ENCODE measurements around the gene CATSPERD.
"Not testable (repeated sequence)": the region's sequence is repeated elsewhere in the genome, so short reads cannot be mapped to it uniquely, and the experiment has no call there.

CATSPERD gene

DNA sequence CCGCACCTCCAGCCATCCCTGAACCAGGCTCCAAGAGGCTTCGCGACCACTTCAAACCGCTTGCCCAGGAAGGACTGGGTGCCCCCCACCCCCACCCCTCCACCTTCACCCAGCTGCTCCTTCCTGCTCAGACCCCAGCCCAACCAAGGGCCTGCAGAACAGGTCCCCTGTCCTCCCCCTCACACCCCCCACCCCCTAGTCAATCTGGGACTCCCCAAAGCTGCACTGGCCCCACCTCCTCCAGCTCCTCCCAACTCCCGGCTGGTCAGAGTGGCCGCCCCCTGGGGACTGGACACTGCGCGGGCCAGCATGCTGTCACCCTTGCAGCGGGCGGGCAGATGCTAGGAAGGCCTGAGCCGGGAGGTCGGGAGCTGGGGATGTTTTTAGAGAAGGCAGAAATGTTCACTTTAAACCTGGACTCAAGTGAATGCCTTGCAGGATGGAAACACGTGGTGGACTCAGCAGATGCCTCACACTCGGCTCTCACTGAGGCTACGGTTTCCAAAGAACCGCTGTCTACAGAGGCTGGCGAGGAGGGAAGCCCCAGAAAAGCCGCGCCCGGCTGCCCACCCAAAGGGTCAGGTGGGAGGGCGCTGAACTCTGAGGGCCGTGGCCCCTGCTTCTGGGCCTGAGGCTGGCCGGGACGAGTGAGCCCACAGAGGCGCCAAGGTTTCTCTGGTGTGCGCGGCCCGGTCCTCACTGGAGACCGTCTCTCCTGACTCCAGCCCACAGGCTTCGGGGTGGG, 22.4 kb upstream of the CATSPERD start:
- TF ChIP-seq, protein P1, sequence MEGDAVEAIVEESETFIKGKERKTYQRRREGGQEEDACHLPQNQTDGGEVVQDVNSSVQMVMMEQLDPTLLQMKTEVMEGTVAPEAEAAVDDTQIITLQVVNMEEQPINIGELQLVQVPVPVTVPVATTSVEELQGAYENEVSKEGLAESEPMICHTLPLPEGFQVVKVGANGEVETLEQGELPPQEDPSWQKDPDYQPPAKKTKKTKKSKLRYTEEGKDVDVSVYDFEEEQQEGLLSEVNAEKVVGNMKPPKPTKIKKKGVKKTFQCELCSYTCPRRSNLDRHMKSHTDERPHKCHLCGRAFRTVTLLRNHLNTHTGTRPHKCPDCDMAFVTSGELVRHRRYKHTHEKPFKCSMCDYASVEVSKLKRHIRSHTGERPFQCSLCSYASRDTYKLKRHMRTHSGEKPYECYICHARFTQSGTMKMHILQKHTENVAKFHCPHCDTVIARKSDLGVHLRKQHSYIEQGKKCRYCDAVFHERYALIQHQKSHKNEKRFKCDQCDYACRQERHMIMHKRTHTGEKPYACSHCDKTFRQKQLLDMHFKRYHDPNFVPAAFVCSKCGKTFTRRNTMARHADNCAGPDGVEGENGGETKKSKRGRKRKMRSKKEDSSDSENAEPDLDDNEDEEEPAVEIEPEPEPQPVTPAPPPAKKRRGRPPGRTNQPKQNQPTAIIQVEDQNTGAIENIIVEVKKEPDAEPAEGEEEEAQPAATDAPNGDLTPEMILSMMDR (IDR thresholded peaks at IDR 0.05; ENCODE audit: extremely low read depth, missing control alignments) = no peak
- no peak for DNase-seq (ENCODE audit: low spot score)

DNA sequence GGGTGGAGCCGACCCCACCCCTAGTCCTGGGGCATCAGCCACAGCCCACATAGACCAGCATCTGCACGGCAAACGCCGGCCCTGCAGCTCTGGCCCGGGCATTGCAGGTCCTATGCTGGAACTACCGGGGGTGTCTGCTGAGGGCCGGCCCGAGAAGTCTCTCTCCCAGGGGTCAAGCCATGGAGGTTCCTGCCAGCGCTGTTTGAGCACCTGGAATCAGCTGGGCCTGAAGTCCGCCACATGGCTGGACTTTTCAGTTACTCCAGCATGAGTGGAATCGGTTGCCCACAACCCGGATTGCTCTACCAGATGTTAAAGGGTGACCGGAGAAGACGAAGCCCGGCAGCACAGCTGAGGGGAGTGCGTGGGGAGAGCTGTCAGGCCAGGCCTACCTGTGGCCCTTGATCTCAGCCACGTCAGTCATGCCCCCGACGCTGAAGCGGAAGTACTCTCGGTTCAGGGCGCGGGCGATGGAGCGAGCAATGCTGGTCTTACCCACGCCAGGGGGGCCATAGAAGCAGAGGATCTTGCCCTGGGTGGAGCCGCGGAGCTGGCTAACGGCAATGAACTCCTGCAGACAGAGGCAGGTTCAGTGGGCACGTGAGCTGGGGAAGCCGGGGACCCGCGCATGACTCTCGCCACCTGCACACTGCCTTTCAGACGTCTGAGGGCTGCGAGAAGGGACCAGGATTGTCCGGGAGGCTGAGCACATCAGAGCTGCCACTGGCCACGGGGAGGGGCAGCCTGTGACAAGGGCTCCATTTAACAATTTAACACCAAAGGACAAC, 21.6 kb upstream of the CATSPERD start:
- TF ChIP-seq, protein P1 (IDR thresholded peaks at IDR 0.05; ENCODE audit: extremely low read depth, missing control alignments) = no peak
- no peak for DNase-seq (ENCODE audit: low spot score)

DNA sequence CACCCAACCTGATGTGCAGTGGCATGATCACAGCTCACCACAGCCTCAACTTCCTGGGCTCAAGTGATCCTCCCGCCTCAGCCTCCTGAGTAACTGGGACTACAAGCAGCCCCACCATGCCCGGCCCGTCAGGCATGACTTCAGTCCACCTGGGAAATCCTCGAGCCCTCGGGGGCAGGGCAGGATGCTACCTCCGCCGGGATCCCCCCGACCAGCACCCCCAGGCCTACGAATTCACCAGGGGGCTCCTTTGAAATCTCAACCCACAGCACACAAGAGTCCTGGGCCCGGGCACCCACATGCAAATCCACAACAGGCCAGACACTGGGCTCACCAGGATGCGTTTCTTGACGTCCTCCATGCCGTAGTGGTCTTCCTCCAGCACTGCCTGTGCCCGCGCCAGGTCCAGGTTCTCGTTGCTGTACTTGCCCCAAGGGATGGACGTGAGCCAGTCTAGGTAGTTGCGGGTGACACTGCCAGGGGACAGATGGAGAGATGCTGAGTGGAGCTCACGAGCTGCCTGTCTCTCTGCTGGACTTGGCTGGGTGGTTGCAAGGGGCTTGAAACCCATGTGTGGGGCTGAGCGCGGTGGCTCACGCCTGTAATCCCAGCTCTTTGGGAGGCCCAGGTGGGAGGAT, 19.9 kb upstream of the CATSPERD start:
- no peak for DNase-seq (ENCODE audit: low spot score)
- TF ChIP-seq, protein P1 (IDR thresholded peaks at IDR 0.05; ENCODE audit: extremely low read depth, missing control alignments) = no peak

DNA sequence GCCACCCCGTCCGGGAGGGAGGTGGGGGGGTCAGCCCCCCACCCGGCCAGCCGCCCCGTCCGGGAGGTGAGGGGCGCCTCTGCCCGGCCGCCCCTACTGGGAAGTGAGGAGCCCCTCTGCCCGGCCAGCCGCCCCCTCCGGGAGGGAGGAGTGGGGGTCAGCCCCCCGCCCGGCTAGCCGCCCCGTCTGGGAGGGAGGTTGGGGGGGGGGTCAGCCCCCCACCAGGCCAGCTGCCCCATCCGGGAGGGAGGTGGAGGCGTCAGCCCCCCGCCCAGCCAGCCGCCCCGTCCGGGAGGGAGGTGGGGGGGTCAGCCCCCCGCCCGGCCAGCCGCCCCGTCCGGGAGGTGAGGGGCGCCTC, 18.4 kb upstream of the CATSPERD start:
- DNase-seq (ENCODE audit: low spot score) = not testable (repeated sequence)

DNA sequence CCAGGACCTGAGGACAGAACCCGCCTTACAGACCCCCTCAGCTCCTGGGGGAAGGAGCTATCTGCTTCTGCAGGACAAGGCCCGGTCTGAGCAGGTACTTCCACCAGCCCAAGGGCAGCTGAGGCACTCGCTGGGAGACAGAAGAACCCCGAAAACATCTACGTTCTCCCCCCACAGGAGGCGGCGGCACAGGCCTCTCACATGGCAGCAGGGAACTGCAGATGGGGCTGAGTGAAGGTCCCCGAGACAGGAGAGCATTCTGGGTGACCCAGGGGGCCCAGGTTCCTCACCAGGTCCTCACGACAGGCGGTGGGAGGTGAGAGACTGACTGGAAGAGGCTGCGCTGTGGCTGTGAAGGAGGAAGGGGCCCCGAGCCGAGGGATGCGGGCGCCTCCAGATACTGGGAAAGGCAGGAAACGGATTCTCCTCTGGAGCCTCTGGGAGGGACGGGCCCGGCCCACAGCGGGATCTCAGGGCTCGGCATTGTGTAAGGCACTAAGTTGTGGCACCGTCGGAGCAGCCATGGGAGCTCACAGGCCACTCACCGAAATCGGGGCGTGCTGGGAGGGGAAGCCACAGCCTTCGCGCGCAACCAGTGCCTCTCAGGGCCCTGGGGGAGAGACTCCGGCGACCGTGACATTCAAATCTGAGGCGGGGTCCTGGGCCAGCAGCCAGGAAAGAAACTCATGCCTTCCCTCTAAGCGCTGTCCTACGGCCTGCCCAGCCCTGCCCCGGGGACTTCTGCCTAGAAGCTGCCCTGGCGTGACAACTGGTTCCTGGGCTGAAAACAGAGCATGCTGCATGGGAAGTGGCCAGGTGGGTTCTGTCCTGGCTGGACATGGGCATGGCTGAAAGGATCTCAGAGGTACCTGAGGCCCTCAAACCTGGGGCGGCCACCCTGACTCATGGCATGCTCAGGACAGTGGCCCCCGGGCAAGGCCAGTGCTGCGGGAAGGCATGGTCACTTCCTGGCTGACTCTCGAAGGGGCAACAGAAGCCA, 16.3 kb upstream of the CATSPERD start:
- no peak for DNase-seq (ENCODE audit: low spot score)
- TF ChIP-seq, protein P1 (IDR thresholded peaks at IDR 0.05; ENCODE audit: extremely low read depth, missing control alignments) = no peak

DNA sequence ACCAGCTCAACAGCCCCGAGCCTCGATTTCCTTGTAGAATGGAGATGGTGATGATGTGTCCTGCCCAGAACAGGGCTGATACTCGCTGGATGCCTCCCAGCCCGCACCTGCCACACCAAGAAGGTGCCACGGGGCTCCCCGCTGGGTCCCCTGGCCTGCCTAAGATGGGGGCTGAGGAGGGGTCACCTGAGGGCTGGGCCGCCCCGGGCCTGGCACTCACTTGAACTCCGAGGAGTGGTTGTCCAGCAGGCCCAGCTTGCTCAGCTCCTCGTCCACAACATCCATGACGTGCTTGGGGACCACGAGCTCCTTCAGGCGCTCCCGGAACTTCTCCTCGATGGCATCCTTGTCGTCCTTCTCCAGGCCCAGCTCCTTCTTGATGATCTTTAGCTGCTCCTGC, 14.9 kb upstream of the CATSPERD start:
- peak; percentile 17 for DNase-seq (ENCODE audit: low spot score)
- TF ChIP-seq, protein P1 (IDR thresholded peaks at IDR 0.05; ENCODE audit: extremely low read depth, missing control alignments) = no peak

DNA sequence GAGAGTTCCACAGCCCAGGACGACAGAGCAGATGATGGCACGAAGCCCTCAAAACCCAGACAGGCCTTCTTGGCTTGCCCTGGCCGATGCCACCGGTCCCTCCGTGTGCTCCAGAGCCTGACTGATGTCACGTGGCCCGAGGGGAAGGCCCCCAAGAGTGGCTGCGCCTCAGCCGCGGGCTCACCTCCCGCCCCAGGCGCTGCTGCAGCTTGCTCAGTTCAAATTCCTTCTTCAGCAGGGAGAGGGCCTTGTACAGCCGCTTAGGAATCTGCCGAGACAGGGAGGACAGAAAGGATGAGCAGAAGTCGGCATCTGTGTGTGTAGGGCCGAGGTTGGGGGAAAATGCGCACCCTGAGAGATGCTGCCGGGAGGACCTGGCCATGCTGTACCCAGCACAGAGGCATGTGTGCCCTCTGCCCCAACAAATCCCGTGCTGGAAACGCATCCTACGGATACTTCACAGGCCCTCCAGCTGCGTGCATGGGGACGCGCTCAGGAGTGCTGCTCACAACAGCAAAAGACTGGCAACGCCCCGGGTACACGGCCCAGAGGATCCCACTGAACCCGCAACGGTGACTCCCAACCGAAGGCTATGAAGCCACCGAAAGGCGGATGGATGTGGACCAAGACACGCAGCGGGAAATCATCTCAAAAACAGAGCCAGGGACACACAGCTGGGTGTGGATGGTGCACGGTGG, 13.4 kb upstream of the CATSPERD start:
- DNase-seq (ENCODE audit: low spot score) = peak; percentile 13
- TF ChIP-seq, protein P1 (IDR thresholded peaks at IDR 0.05; ENCODE audit: extremely low read depth, missing control alignments) = no peak

Data from GM20000 (cell line).